HCT116 (cell line): ENCODE data around the gene THSD7A. TPM values are rescaled to one million over a fixed set of nuclear protein-coding genes. Genes with fewer than 3 reads are reported as not detected.

ENCODE experiments used
- ATAC-seq: fragments of 200-7000 bp; cut with Tn5 transposase; 2 replicates; pipeline ENCODE4 v1.9.1; 2020; ENCODE audit warnings: mild to moderate bottlenecking, moderate library complexity
- BruUV-seq: library from RNA; stranded (reverse); fragments of 400-500 nt; replicated peaks from 2 replicates; lab custom pipeline; 2021; lab: Mats Ljungman, UMichigan
- CTCF ChIA-PET: fragments of 300-600 bp; sonication (Branson Sonifier 250); formaldehyde crosslinking; loops from one replicate; lab custom pipeline; 2021; ENCODE audit warnings: antibody characterized with exemption; lab: Charles Lee
- POLR2A ChIA-PET: fragments of 300-600, 350-600 bp; sonication (Branson Sonifier 250); formaldehyde crosslinking; loops from one replicate; lab custom pipeline; 2021; ENCODE audit warnings: antibody characterized with exemption; lab: Charles Lee
- RAD21 ChIA-PET, 2 experiments: fragments of 300-600 bp; sonication (Branson Sonifier 250); formaldehyde crosslinking; loops; one replicate each; lab custom pipeline; 2023; ENCODE audit warnings: low total read pairs in 2 of 2; ENCODE audit not compliant: uncharacterized antibody in 2 of 2, unreplicated experiment in 2 of 2, low non-redundant PET in 1 of 2; lab: Charles Lee
- DNase-seq: peaks from one replicate; pipeline ENCODE4 v3.0.0-alpha.2; 2010; ENCODE audit warnings: low read depth, low spot score
- H2AFZ ChIP-seq: fragments of 200-600 bp; shearing (Covaris generic), sonication (generic); 2 replicates; pipeline ENCODE4 v1.6.1; 2017; ENCODE audit warnings: low read depth, mixed run types, mixed read lengths, antibody characterized with exemption, low read length; ENCODE audit not compliant: poor library complexity, severe bottlenecking
- H3K27ac ChIP-seq: 2 replicates; pipeline ENCODE4 v1.5.1; 2012; ENCODE audit warnings: low read depth, low read length
- H3K27me3 ChIP-seq: fragments of 200-600 bp; sonication (generic); 2 replicates; pipeline ENCODE4 v1.6.1; 2016; ENCODE audit warnings: mixed run types, low read length, mixed read lengths; ENCODE audit not compliant: insufficient read depth
- H3K36me3 ChIP-seq, 2 experiments: fragments of 200-500 bp in 1 of 2; fragments of 200-600 bp in 1 of 2; sonication (Bioruptor generic) in 1 of 2; sonication (generic) in 1 of 2; 2 replicates each; pipeline versions ENCODE4 v1.5.1 to v1.6.1; 2014 to 2016; ENCODE audit warnings: low read length in 2 of 2, inconsistent platforms in 1 of 2, mixed read lengths in 1 of 2, mixed run types in 1 of 2; ENCODE audit not compliant: insufficient read depth in 2 of 2, control insufficient read depth in 1 of 2
- H3K4me1 ChIP-seq, 2 experiments: fragments of 200-600 bp in 1 of 2; sonication (generic) in 1 of 2; 2 replicates each; pipeline versions ENCODE4 v1.5.1 to v1.6.1; 2012 to 2017; ENCODE audit warnings: low read length in 2 of 2, inconsistent platforms in 1 of 2, mild to moderate bottlenecking in 1 of 2, mixed read lengths in 1 of 2, mixed run types in 1 of 2, moderate library complexity in 1 of 2; ENCODE audit not compliant: insufficient read depth in 2 of 2, control insufficient read depth in 1 of 2
- H3K4me2 ChIP-seq: fragments of 200-600 bp; sonication (generic); 2 replicates; pipeline ENCODE4 v1.6.1; 2017; ENCODE audit warnings: mixed run types, low read length, mixed read lengths
- H3K4me3 ChIP-seq, 2 experiments: fragments of 200-600 bp in 1 of 2; sonication (generic) in 1 of 2; replicated peaks in 1 of 2; 2 replicates each; pipeline ENCODE4 v1.5.1; 2011 to 2016; ENCODE audit warnings: low read length in 2 of 2, control low read depth in 1 of 2, low read depth in 1 of 2, mild to moderate bottlenecking in 1 of 2, mixed read lengths in 1 of 2, mixed run types in 1 of 2
- H3K79me2 ChIP-seq: fragments of 200-600 bp; sonication (generic); 2 replicates; pipeline ENCODE4 v1.6.1; 2017; ENCODE audit warnings: mild to moderate bottlenecking, mixed run types, low read length, moderate library complexity, mixed read lengths; ENCODE audit not compliant: insufficient read depth
- H3K9ac ChIP-seq: fragments of 200-600 bp; sonication (generic); 2 replicates; pipeline ENCODE4 v1.6.1; 2016; ENCODE audit warnings: low read length, mixed read lengths
- H3K9me2 ChIP-seq: fragments of 200-600 bp; sonication (generic), shearing (Covaris generic); 2 replicates; pipeline ENCODE4 v1.6.1; 2017; ENCODE audit warnings: mixed run types, mild to moderate bottlenecking, moderate library complexity; ENCODE audit not compliant: insufficient read depth
- H3K9me3 ChIP-seq, 2 experiments: fragments of 200-500 bp in 1 of 2; fragments of 200-600 bp in 1 of 2; sonication (Bioruptor generic) in 1 of 2; sonication (generic) in 1 of 2; 2 replicates each; pipeline ENCODE4 v1.6.1; 2014 to 2017; ENCODE audit warnings: low read length in 2 of 2, mixed read lengths in 2 of 2, inconsistent platforms in 1 of 2, low read depth in 1 of 2, mild to moderate bottlenecking in 1 of 2, mixed run types in 1 of 2, moderate library complexity in 1 of 2; ENCODE audit not compliant: control insufficient read depth in 1 of 2, insufficient read depth in 1 of 2
- H4K20me1 ChIP-seq: fragments of 200-600 bp; sonication (generic), shearing (Covaris generic); 2 replicates; pipeline ENCODE4 v1.6.1; 2017; ENCODE audit warnings: mixed run types, mild to moderate bottlenecking, moderate library complexity; ENCODE audit not compliant: insufficient read depth
- ATF3 ChIP-seq: IDR thresholded peaks from 2 replicates; pipeline ENCODE4 v1.6.1; 2012
- CBX3 ChIP-seq: IDR thresholded peaks from 2 replicates; pipeline ENCODE4 v1.6.1; 2012; ENCODE audit warnings: low read depth
- CTCF ChIP-seq, 3 experiments: fragments of 200-600 bp in 1 of 3; sonication (generic) in 1 of 3; IDR thresholded peaks in 2 of 3; conservative IDR thresholded peaks in 1 of 3; 2 replicates each; pipeline ENCODE4 v1.5.1; 2012 to 2017; ENCODE audit warnings: low read depth in 2 of 3, low read length in 2 of 3, antibody characterized with exemption in 1 of 3, borderline replicate concordance in 1 of 3, control low read depth in 1 of 3, mild to moderate bottlenecking in 1 of 3, mixed read lengths in 1 of 3, mixed run types in 1 of 3, moderate library complexity in 1 of 3; ENCODE audit not compliant: insufficient read depth in 1 of 3
- EGR1 ChIP-seq: IDR thresholded peaks from 2 replicates; pipeline ENCODE4 v1.6.1; 2012; ENCODE audit warnings: low read depth
- FOSL1 ChIP-seq: IDR thresholded peaks from 2 replicates; pipeline ENCODE4 v1.6.1; 2012; ENCODE audit warnings: low read depth
- POLR2A ChIP-seq: IDR thresholded peaks from 2 replicates; pipeline ENCODE4 v1.7.0; 2011; ENCODE audit warnings: borderline replicate concordance; ENCODE audit not compliant: insufficient read depth, insufficient read length; ENCODE audit errors: extremely low read depth
- POLR2AphosphoS5 ChIP-seq: IDR thresholded peaks from 2 replicates; pipeline ENCODE4 v1.6.1; 2011; ENCODE audit warnings: mild to moderate bottlenecking, low read depth, low read length, moderate library complexity
- RAD21 ChIP-seq: IDR thresholded peaks from 2 replicates; pipeline ENCODE4 v1.6.1; 2012; ENCODE audit warnings: low read depth, mild to moderate bottlenecking
- SIN3A ChIP-seq: IDR thresholded peaks from 2 replicates; pipeline ENCODE4 v1.6.1; 2012; ENCODE audit warnings: low read depth
- SRF ChIP-seq: IDR thresholded peaks from 2 replicates; pipeline ENCODE4 v1.6.1; 2012; ENCODE audit warnings: low read depth
- TCF7L2 ChIP-seq: IDR thresholded peaks from 2 replicates; pipeline ENCODE4 v1.7.0; 2011; ENCODE audit warnings: borderline replicate concordance, inconsistent platforms; ENCODE audit not compliant: insufficient read depth, insufficient read length; ENCODE audit errors: extremely low read depth
- ZBTB33 ChIP-seq: IDR thresholded peaks from 2 replicates; pipeline ENCODE4 v1.6.1; 2011; ENCODE audit warnings: mild to moderate bottlenecking, low read length, moderate library complexity; ENCODE audit not compliant: insufficient replicate concordance; ENCODE audit errors: extremely low read depth
- ZFX ChIP-seq: fragments of 450-650 bp; IDR thresholded peaks from 2 replicates; pipeline ENCODE4 v1.6.1; 2017
- intact Hi-C: fragments of 100-400 bp; cut with micrococcal nuclease; formaldehyde crosslinking; loops from 2 replicates; pipeline ENCODE4 v1.10.0; 2022
- total RNA-seq: library from RNA; stranded (reverse); gene quantifications from one replicate; pipeline ENCODE4 v1.2.1, GENCODE V29; 2021; ENCODE audit not compliant: unreplicated experiment
- TF ChIP-seq, protein P1 (sequence below): IDR thresholded peaks from 2 replicates; pipeline ENCODE4 v1.6.1; 2012

THSD7A gene
- total RNA-seq, 1 experiment from 2014 or later, result 0.05 TPM

GRCh38 chr7:11436316-11436715, 395.7 kb downstream of the THSD7A start (continued):
- no peak for TF ChIP-seq ZFX

- Histone ChIP-seq H3K36me3 (no peaks in the 10 kb centered on the region), H3K9me2 (no peaks in the 10 kb centered on the region), H3K4me3 (no peak overlapping the region), H2AFZ (no peak overlapping the region), H3K27me3 (no peaks in the 10 kb centered on the region), H3K9ac (no peak overlapping the region), H3K9me3 (no peaks in the 10 kb centered on the region), H3K4me1 (no peaks in the 10 kb centered on the region), H3K27ac (no peak overlapping the region), H3K79me2 (no peaks in the 10 kb centered on the region), H3K4me2 (no peak overlapping the region), H4K20me1 (no peaks in the 10 kb centered on the region)
- intact Hi-C loops, result no loop called here
- ATAC-seq (no peak), DNase-seq (no peak)
- BruUV-seq, result no TSS peak
- TF ChIP-seq RAD21, result no peak
- TF ChIP-seq CTCF (IDR thresholded peaks at IDR 0.05 in 2 of 3, conservative IDR thresholded peaks at IDR 0.05 in 1 of 3; ENCODE audit: borderline replicate concordance in 1 of 3, insufficient read depth in 1 of 3, low read depth in 2 of 3, low read length in 2 of 3), result no peak
- no peak for TF ChIP-seq EGR1
- TF ChIP-seq POLR2A, result no peak
- TF ChIP-seq, protein P1, sequence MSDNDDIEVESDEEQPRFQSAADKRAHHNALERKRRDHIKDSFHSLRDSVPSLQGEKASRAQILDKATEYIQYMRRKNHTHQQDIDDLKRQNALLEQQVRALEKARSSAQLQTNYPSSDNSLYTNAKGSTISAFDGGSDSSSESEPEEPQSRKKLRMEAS, result no peak
- no peak for TF ChIP-seq POLR2AphosphoS5
- no peak for TF ChIP-seq ZBTB33
- no peak for TF ChIP-seq TCF7L2
- no peak for TF ChIP-seq ATF3
- TF ChIP-seq FOSL1, result no peak
- TF ChIP-seq CBX3, result no peak
- TF ChIP-seq SRF, result no peak
- no peak for TF ChIP-seq ZFX
- TF ChIP-seq SIN3A, result no peak
- CTCF ChIA-PET, result no interaction called here
- RAD21 ChIA-PET, result no interaction called here
- POLR2A ChIA-PET, result no interaction called here
Measured at GRCh38 chr7:11434366-11434765, 397.6 kb downstream of the THSD7A start.
